ENCODE results near the gene NAA35.

DNA sequence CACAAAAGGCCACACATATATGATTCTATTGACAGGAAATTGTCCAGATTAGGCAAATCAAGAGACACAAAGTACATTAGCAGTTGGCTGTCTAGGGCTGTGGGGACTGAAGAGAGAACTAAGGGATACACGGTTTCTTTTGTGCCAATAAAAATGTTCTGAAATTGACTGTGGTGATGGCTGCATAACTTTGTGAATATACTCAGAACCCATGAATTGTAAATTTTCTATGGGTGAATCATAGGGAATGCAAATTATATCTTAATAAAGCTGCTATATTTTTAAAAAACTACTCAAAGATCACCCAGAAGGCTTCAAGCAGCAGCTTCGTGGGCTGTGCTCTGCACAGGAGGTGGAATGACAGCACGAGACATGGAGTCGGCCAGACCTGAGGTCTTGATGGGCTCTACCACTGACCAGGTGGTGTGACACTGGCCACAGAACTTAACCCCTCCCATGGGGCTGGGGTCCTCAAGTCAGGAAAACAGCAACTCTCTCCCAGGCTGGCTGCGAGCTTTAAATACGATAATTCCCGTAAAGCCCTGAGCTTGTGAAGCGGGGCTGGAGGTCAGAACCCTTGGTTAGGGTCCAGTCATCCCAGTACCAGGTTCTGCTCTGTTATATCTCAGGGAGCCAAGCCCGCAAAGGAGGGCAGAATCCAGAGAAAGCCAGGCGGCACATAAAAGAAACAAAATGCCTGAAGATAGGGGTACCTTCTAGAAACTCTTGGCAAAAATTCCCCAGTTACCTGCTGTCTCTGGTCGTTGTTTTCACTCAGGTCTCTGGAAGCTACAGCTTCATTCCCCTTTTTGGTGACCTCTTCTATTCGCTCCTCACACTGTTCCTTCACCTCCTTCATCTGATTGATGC is 99.3 kb downstream of the NAA35 start:
- TF ChIP-seq, protein P1, sequence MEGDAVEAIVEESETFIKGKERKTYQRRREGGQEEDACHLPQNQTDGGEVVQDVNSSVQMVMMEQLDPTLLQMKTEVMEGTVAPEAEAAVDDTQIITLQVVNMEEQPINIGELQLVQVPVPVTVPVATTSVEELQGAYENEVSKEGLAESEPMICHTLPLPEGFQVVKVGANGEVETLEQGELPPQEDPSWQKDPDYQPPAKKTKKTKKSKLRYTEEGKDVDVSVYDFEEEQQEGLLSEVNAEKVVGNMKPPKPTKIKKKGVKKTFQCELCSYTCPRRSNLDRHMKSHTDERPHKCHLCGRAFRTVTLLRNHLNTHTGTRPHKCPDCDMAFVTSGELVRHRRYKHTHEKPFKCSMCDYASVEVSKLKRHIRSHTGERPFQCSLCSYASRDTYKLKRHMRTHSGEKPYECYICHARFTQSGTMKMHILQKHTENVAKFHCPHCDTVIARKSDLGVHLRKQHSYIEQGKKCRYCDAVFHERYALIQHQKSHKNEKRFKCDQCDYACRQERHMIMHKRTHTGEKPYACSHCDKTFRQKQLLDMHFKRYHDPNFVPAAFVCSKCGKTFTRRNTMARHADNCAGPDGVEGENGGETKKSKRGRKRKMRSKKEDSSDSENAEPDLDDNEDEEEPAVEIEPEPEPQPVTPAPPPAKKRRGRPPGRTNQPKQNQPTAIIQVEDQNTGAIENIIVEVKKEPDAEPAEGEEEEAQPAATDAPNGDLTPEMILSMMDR (IDR thresholded peaks at IDR 0.05) = no peak
- TF ChIP-seq POLR2A (IDR thresholded peaks at IDR 0.05) = no peak
